HEK293T (cell line): ENCODE data around the gene TRIM6.

Experiments
- CTCF ChIA-PET: fragments of 350-600 bp; formaldehyde crosslinking; extraction: SDS; loops from one replicate; lab custom pipeline; 2021; ENCODE audit warnings: antibody characterized with exemption, inconsistent platforms; lab: Yijun Ruan, JAX
- POLR2A ChIA-PET: fragments of 350-600 bp; formaldehyde crosslinking; extraction: SDS; loops from one replicate; lab custom pipeline; 2020; ENCODE audit warnings: antibody characterized with exemption, inconsistent platforms; lab: Yijun Ruan, JAX
- DNase-seq: peaks from one replicate; pipeline ENCODE4 v3.0.0; 2012; ENCODE audit warnings: mixed read lengths; ENCODE audit errors: extremely low spot score
- ARNT ChIP-seq: fragments of 450-650 bp; IDR thresholded peaks from 2 replicates; pipeline ENCODE4 v1.6.1; 2017; ENCODE audit warnings: mild to moderate bottlenecking
- BHLHE40 ChIP-seq: fragments of 450-650 bp; IDR thresholded peaks from 2 replicates; pipeline ENCODE4 v1.6.1; 2016; ENCODE audit warnings: mild to moderate bottlenecking, moderate library complexity, borderline replicate concordance
- CTBP1 ChIP-seq: fragments of 450-650 bp; IDR thresholded peaks from 2 replicates; pipeline ENCODE4 v1.6.1; 2016; ENCODE audit warnings: borderline replicate concordance
- ELF4 ChIP-seq: fragments of 450-650 bp; IDR thresholded peaks from 2 replicates; pipeline ENCODE4 v1.6.1; 2017; ENCODE audit warnings: antibody characterized with exemption
- FOXA1 ChIP-seq: fragments of 450-650 bp; IDR thresholded peaks from 2 replicates; pipeline ENCODE4 v1.6.1; 2016; ENCODE audit warnings: mild to moderate bottlenecking
- FOXK2 ChIP-seq: fragments of 450-650 bp; IDR thresholded peaks from 2 replicates; pipeline ENCODE4 v1.6.1; 2016; ENCODE audit warnings: mild to moderate bottlenecking
- FOXM1 ChIP-seq: fragments of 450-650 bp; IDR thresholded peaks from 2 replicates; pipeline ENCODE4 v1.6.1; 2017; ENCODE audit warnings: mild to moderate bottlenecking, borderline replicate concordance
- HDGF ChIP-seq: fragments of 450-650 bp; IDR thresholded peaks from 2 replicates; pipeline ENCODE4 v1.6.1; 2017; ENCODE audit warnings: antibody characterized with exemption, borderline replicate concordance
- L3MBTL2 ChIP-seq: fragments of 450-650 bp; conservative IDR thresholded peaks from 2 replicates; pipeline ENCODE4 v1.6.1; 2016; ENCODE audit warnings: mild to moderate bottlenecking
- LEF1 ChIP-seq: fragments of 450-650 bp; IDR thresholded peaks from 2 replicates; pipeline ENCODE4 v1.6.1; 2017; ENCODE audit warnings: mild to moderate bottlenecking, borderline replicate concordance
- NFRKB ChIP-seq: fragments of 450-650 bp; IDR thresholded peaks from 2 replicates; pipeline ENCODE4 v1.6.1; 2016; ENCODE audit warnings: mild to moderate bottlenecking, moderate library complexity
- PKNOX1 ChIP-seq: fragments of 450-650 bp; IDR thresholded peaks from 2 replicates; pipeline ENCODE4 v1.6.1; 2016
- SP1 ChIP-seq: fragments of 450-650 bp; IDR thresholded peaks from 2 replicates; pipeline ENCODE4 v1.6.1; 2017
- SUZ12 ChIP-seq: fragments of 450-650 bp; IDR thresholded peaks from 2 replicates; pipeline ENCODE4 v1.6.1; 2016; ENCODE audit warnings: mild to moderate bottlenecking
- TARDBP ChIP-seq: fragments of 450-650 bp; IDR thresholded peaks from 2 replicates; pipeline ENCODE4 v1.6.1; 2016
- ZNF384 ChIP-seq: fragments of 450-650 bp; IDR thresholded peaks from 2 replicates; pipeline ENCODE4 v1.6.1; 2016

The TRIM6 gene

GRCh38 chr11:5596607-5597201 lies at the start of gene TRIM6:
TSS of gene TRIM6 (plus strand) at chr11:5596637. CDS start at chr11:5596898, 261 bp downstream.
- DNase-seq = peak; percentile 39
- POLR2A ChIA-PET = interaction anchor here (0.6 kb wide), 1 partner anchor 72 kb away, joined by 3 read pairs; no protein-coding TSS in a partner anchor
- CTCF ChIA-PET = no interaction called here
- TF ChIP-seq FOXK2 = no peak

GRCh38 chr11:5547982-5548381 lies 48.5 kb upstream of the TRIM6 start:
- ChIA-PET POLR2A (no interaction called here), CTCF (no interaction called here)
- TF ChIP-seq BHLHE40 (no peak), L3MBTL2 (no peak), ARNT (no peak), ZNF384 (no peak), ELF4 (no peak), PKNOX1 (no peak), CTBP1 (no peak), FOXA1 (no peak)
- no peak for DNase-seq

- no peak for DNase-seq
- TF ChIP-seq CTBP1 = no peak
- TF ChIP-seq FOXK2 = no peak
- no peak for TF ChIP-seq TARDBP
- no peak for TF ChIP-seq LEF1
- no peak for TF ChIP-seq HDGF
- TF ChIP-seq PKNOX1 = no peak
- TF ChIP-seq SP1 = no peak
- TF ChIP-seq L3MBTL2 = no peak
- TF ChIP-seq ELF4 = no peak
- ChIA-PET CTCF (no interaction called here), POLR2A (no interaction called here)
Measured at GRCh38 chr11:5548440-5548839, 48.0 kb upstream of the TRIM6 start, which contains the start of gene OR52H1. TSS of gene OR52H1 (minus strand) at chr11:5548540. CDS start at chr11:5545505, 3,035 bp downstream.

- TF ChIP-seq ARNT (no peak), NFRKB (no peak)
- ChIA-PET POLR2A (no interaction called here), CTCF (no interaction called here)
- DNase-seq = no peak
Measured at GRCh38 chr11:5550440-5551095, 45.9 kb upstream of the TRIM6 start.

- POLR2A ChIA-PET = no interaction called here
- CTCF ChIA-PET = no interaction called here
- no peak for DNase-seq
- TF ChIP-seq ELF4 (no peak), L3MBTL2 (no peak), TARDBP (no peak), FOXA1 (no peak), CTBP1 (no peak), ZNF384 (no peak), PKNOX1 (no peak), BHLHE40 (no peak), FOXM1 (no peak), SP1 (no peak), SUZ12 (no peak), HDGF (no peak), FOXK2 (no peak), LEF1 (no peak), ARNT (no peak)
Measured at GRCh38 chr11:5553343-5553742, 43.1 kb upstream of the TRIM6 start.

GRCh38 chr11:5556596-5557188 lies 39.7 kb upstream of the TRIM6 start:
- ChIA-PET POLR2A (no interaction called here), CTCF (no interaction called here)
- no peak for DNase-seq
- no peak for TF ChIP-seq BHLHE40
- TF ChIP-seq L3MBTL2 = no peak
- TF ChIP-seq NFRKB = no peak
- no peak for TF ChIP-seq ELF4
- no peak for TF ChIP-seq ARNT
- TF ChIP-seq FOXK2 = no peak
- TF ChIP-seq FOXA1 = no peak
- TF ChIP-seq FOXM1 = no peak
- TF ChIP-seq SUZ12 = no peak
- no peak for TF ChIP-seq LEF1
- no peak for TF ChIP-seq SP1
- no peak for TF ChIP-seq ZNF384
- TF ChIP-seq CTBP1 = no peak
